GM23338 (cell line): ENCODE data around the gene RPN1. TPM values are rescaled to one million over a fixed set of nuclear protein-coding genes. Genes with fewer than 3 reads are reported as not detected.

Experiments
- ATAC-seq: fragments of 200-7000 bp; cut with Tn5 transposase; 3 replicates; pipeline ENCODE4 v1.9.1; 2020
- DNase-seq: peaks from one replicate; pipeline ENCODE4 v3.0.0-alpha.2; 2015; ENCODE audit warnings: low spot score
- H2AFZ ChIP-seq: fragments of 200-600 bp; sonication (generic); 2 replicates; pipeline ENCODE4 v1.8.0; 2016; ENCODE audit warnings: antibody characterized with exemption, mild to moderate bottlenecking, moderate library complexity
- H3F3A ChIP-seq: fragments of 200-600 bp; sonication (generic); replicated peaks from 2 replicates; pipeline ENCODE4 v1.8.0; 2017; ENCODE audit warnings: antibody characterized with exemption, mixed run types, low read depth
- H3K27ac ChIP-seq: fragments of 200-600 bp; sonication (generic); 2 replicates; pipeline ENCODE4 v1.6.1; 2016; ENCODE audit warnings: low read depth
- H3K27me3 ChIP-seq: fragments of 200-600 bp; sonication (generic); 2 replicates; pipeline ENCODE4 v1.8.0; 2016; ENCODE audit warnings: mild to moderate bottlenecking, mixed run types, moderate library complexity; ENCODE audit not compliant: insufficient read depth
- H3K36me3 ChIP-seq: fragments of 200-600 bp; sonication (generic); 2 replicates; pipeline ENCODE4 v1.8.0; 2016; ENCODE audit warnings: mild to moderate bottlenecking; ENCODE audit not compliant: insufficient read depth
- H3K4me1 ChIP-seq: fragments of 200-600 bp; sonication (generic); 2 replicates; pipeline ENCODE4 v1.8.0; 2016; ENCODE audit warnings: mild to moderate bottlenecking, moderate library complexity; ENCODE audit not compliant: insufficient read depth
- H3K4me2 ChIP-seq: fragments of 200-600 bp; sonication (generic); 2 replicates; pipeline ENCODE4 v1.7.1; 2017; ENCODE audit warnings: mixed run types
- H3K4me3 ChIP-seq: fragments of 200-600 bp; sonication (generic); 2 replicates; pipeline ENCODE4 v1.6.1; 2016; ENCODE audit warnings: mixed run types
- H3K79me2 ChIP-seq: fragments of 200-600 bp; sonication (generic); replicated peaks from 2 replicates; pipeline ENCODE4 v1.8.0; 2017; ENCODE audit warnings: mild to moderate bottlenecking; ENCODE audit not compliant: insufficient read depth
- H3K9me2 ChIP-seq: fragments of 200-600 bp; sonication (generic); 2 replicates; pipeline ENCODE4 v1.8.0; 2017; ENCODE audit not compliant: insufficient read depth
- H4K20me1 ChIP-seq: fragments of 200-600 bp; sonication (generic); replicated peaks from 2 replicates; pipeline ENCODE4 v1.8.0; 2017; ENCODE audit warnings: mild to moderate bottlenecking; ENCODE audit not compliant: insufficient read depth
- H3K27ac Mint-ChIP-seq: 2 replicates; pipeline ENCODE4 v1.8.0; 2020; ENCODE audit warnings: inconsistent platforms, mild to moderate bottlenecking, moderate library complexity, mixed read lengths
- H3K27me3 Mint-ChIP-seq: 3 replicates; pipeline ENCODE4 v1.8.0; 2022; ENCODE audit warnings: low read depth, mild to moderate bottlenecking, moderate library complexity, mixed read lengths, inconsistent platforms; ENCODE audit not compliant: insufficient read depth, poor library complexity
- H3K36me3 Mint-ChIP-seq: 3 replicates; pipeline ENCODE4 v1.8.0; 2021; ENCODE audit warnings: low read depth, mild to moderate bottlenecking, inconsistent platforms, moderate library complexity, mixed read lengths
- H3K4me1 Mint-ChIP-seq: 3 replicates; pipeline ENCODE4 v1.8.0; 2020; ENCODE audit warnings: mild to moderate bottlenecking, inconsistent platforms, mixed read lengths
- H3K4me3 Mint-ChIP-seq: 3 replicates; pipeline ENCODE4 v1.8.0; 2021; ENCODE audit warnings: moderate library complexity, mild to moderate bottlenecking, inconsistent platforms, mixed read lengths
- H3K9me3 Mint-ChIP-seq: 3 replicates; pipeline ENCODE4 v1.8.0; 2020; ENCODE audit warnings: moderate library complexity, mild to moderate bottlenecking, inconsistent platforms, mixed read lengths
- CREB1 ChIP-seq: fragments of 250-450 bp; sonication (Bioruptor Pico); IDR thresholded peaks from 2 replicates; pipeline ENCODE4 v1.5.0; 2020; ENCODE audit warnings: low read depth, mild to moderate bottlenecking, moderate library complexity
- EZH2 ChIP-seq: fragments of 200-600 bp; sonication (generic); IDR thresholded peaks from one replicate; pipeline ENCODE4 v1.8.0; 2017; ENCODE audit warnings: antibody characterized with exemption, mild to moderate bottlenecking, low read depth; ENCODE audit not compliant: unreplicated experiment
- EZH2phosphoT487 ChIP-seq: fragments of 200-600 bp; sonication (generic); IDR thresholded peaks from one replicate; pipeline ENCODE4 v1.8.1; 2018; ENCODE audit warnings: antibody characterized with exemption; ENCODE audit not compliant: unreplicated experiment
- JUNB ChIP-seq: IDR thresholded peaks from one replicate; pipeline ENCODE4 v1.6.1; 2016; ENCODE audit warnings: antibody characterized with exemption; ENCODE audit not compliant: unreplicated experiment
- NANOG ChIP-seq: IDR thresholded peaks from 2 replicates; pipeline ENCODE4 v1.6.1; 2016; ENCODE audit warnings: antibody characterized with exemption, borderline replicate concordance
- POLR2AphosphoS5 ChIP-seq: IDR thresholded peaks from 2 replicates; pipeline ENCODE4 v1.6.1; 2016; ENCODE audit warnings: antibody characterized with exemption, low read depth
- STAT1 ChIP-seq: IDR thresholded peaks from one replicate; pipeline ENCODE4 v1.6.1; 2016; ENCODE audit warnings: antibody characterized with exemption; ENCODE audit not compliant: unreplicated experiment
- ZNF114 ChIP-seq: fragments of 250-450 bp; sonication (Bioruptor Pico); IDR thresholded peaks from 2 replicates; pipeline ENCODE4 v1.5.0; 2020; ENCODE audit warnings: mild to moderate bottlenecking, moderate library complexity
- ZNF331 ChIP-seq: fragments of 250-450 bp; sonication (Bioruptor Pico); IDR thresholded peaks from 2 replicates; pipeline ENCODE4 v1.5.0; 2020; ENCODE audit warnings: low read depth, mild to moderate bottlenecking, moderate library complexity
- polyA plus RNA-seq: library from polyadenylated mRNA; unstranded; fragments of >200 nt; fragmentation: Nextera tagmentation; extraction: Ambion mirVana; gene quantifications from 2 replicates; pipeline ENCODE4 v1.2.1, GENCODE V29; 2016
- total RNA-seq: library from RNA; depleted of rRNA; stranded (reverse); fragments of >200 nt; shearing (Covaris generic); gene quantifications from 2 replicates; pipeline ENCODE4 v1.2.3, GENCODE V29; 2014
- TF ChIP-seq, protein P1 (sequence below): IDR thresholded peaks from 2 replicates; pipeline ENCODE4 v1.6.1; 2016; ENCODE audit warnings: antibody characterized with exemption
- TF ChIP-seq, protein P2 (sequence below): IDR thresholded peaks from one replicate; pipeline ENCODE4 v1.6.1; 2018; ENCODE audit warnings: antibody characterized with exemption; ENCODE audit not compliant: unreplicated experiment
- TF ChIP-seq, protein P3 (sequence below): fragments of 250-450 bp; sonication (Bioruptor Pico); IDR thresholded peaks from 2 replicates; pipeline ENCODE4 v1.5.0; 2020; ENCODE audit warnings: mild to moderate bottlenecking, moderate library complexity

The RPN1 gene
- total and polyA plus RNA-seq, 2 experiments from 2014 or later: 111 to 231 TPM

DNA sequence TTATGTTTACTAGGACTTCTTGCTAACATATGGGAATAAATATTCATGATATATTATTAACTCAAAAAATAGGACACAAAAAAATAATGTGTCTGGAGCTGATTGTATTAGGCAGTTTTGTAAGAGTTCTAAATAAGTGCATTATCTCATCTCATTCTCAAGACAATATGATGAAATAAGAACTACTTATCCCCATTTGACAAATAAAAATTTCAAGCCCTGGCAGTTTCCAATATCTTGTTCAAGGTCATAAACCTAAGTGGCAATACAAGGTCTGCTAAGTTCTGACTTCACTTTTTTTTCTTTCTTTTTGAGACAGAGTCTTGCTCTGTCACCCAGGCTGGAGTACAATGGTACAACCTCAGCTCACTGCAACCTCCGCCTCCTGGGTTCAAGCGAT is 18.3 kb downstream of the RPN1 start:
- H3F3A ChIP-seq: no peaks in the 10 kb centered on the region; the same call in 1 of the 2 replicates
- H3K27me3 Mint-ChIP-seq: peaks cover 2% of the 10 kb centered on the region
- no peak for ATAC-seq

More for the DNA sequence above, 18.3 kb downstream of the RPN1 start:
- H3K9me3 Mint-ChIP-seq: no peaks in the 10 kb centered on the region
- H2AFZ ChIP-seq: no peak overlapping the region
- H3K4me3 ChIP-seq: no peak overlapping the region
- H3K27ac Mint-ChIP-seq: no peak overlapping the region
- DNase-seq: no peak
- H3K4me1 Mint-ChIP-seq: no peaks in the 10 kb centered on the region
- no peak for TF ChIP-seq EZH2phosphoT487
- TF ChIP-seq ZNF114 (CRISPR knock-in tag): no peak
- TF ChIP-seq, protein P1, sequence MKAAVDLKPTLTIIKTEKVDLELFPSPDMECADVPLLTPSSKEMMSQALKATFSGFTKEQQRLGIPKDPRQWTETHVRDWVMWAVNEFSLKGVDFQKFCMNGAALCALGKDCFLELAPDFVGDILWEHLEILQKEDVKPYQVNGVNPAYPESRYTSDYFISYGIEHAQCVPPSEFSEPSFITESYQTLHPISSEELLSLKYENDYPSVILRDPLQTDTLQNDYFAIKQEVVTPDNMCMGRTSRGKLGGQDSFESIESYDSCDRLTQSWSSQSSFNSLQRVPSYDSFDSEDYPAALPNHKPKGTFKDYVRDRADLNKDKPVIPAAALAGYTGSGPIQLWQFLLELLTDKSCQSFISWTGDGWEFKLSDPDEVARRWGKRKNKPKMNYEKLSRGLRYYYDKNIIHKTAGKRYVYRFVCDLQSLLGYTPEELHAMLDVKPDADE: no peak
- TF ChIP-seq, protein P2, sequence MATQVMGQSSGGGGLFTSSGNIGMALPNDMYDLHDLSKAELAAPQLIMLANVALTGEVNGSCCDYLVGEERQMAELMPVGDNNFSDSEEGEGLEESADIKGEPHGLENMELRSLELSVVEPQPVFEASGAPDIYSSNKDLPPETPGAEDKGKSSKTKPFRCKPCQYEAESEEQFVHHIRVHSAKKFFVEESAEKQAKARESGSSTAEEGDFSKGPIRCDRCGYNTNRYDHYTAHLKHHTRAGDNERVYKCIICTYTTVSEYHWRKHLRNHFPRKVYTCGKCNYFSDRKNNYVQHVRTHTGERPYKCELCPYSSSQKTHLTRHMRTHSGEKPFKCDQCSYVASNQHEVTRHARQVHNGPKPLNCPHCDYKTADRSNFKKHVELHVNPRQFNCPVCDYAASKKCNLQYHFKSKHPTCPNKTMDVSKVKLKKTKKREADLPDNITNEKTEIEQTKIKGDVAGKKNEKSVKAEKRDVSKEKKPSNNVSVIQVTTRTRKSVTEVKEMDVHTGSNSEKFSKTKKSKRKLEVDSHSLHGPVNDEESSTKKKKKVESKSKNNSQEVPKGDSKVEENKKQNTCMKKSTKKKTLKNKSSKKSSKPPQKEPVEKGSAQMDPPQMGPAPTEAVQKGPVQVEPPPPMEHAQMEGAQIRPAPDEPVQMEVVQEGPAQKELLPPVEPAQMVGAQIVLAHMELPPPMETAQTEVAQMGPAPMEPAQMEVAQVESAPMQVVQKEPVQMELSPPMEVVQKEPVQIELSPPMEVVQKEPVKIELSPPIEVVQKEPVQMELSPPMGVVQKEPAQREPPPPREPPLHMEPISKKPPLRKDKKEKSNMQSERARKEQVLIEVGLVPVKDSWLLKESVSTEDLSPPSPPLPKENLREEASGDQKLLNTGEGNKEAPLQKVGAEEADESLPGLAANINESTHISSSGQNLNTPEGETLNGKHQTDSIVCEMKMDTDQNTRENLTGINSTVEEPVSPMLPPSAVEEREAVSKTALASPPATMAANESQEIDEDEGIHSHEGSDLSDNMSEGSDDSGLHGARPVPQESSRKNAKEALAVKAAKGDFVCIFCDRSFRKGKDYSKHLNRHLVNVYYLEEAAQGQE: no peak
- TF ChIP-seq JUNB: no peak
- no peak for TF ChIP-seq NANOG
- TF ChIP-seq POLR2AphosphoS5: no peak
- TF ChIP-seq EZH2: no peak
- TF ChIP-seq STAT1: no peak
- TF ChIP-seq, protein P3, sequence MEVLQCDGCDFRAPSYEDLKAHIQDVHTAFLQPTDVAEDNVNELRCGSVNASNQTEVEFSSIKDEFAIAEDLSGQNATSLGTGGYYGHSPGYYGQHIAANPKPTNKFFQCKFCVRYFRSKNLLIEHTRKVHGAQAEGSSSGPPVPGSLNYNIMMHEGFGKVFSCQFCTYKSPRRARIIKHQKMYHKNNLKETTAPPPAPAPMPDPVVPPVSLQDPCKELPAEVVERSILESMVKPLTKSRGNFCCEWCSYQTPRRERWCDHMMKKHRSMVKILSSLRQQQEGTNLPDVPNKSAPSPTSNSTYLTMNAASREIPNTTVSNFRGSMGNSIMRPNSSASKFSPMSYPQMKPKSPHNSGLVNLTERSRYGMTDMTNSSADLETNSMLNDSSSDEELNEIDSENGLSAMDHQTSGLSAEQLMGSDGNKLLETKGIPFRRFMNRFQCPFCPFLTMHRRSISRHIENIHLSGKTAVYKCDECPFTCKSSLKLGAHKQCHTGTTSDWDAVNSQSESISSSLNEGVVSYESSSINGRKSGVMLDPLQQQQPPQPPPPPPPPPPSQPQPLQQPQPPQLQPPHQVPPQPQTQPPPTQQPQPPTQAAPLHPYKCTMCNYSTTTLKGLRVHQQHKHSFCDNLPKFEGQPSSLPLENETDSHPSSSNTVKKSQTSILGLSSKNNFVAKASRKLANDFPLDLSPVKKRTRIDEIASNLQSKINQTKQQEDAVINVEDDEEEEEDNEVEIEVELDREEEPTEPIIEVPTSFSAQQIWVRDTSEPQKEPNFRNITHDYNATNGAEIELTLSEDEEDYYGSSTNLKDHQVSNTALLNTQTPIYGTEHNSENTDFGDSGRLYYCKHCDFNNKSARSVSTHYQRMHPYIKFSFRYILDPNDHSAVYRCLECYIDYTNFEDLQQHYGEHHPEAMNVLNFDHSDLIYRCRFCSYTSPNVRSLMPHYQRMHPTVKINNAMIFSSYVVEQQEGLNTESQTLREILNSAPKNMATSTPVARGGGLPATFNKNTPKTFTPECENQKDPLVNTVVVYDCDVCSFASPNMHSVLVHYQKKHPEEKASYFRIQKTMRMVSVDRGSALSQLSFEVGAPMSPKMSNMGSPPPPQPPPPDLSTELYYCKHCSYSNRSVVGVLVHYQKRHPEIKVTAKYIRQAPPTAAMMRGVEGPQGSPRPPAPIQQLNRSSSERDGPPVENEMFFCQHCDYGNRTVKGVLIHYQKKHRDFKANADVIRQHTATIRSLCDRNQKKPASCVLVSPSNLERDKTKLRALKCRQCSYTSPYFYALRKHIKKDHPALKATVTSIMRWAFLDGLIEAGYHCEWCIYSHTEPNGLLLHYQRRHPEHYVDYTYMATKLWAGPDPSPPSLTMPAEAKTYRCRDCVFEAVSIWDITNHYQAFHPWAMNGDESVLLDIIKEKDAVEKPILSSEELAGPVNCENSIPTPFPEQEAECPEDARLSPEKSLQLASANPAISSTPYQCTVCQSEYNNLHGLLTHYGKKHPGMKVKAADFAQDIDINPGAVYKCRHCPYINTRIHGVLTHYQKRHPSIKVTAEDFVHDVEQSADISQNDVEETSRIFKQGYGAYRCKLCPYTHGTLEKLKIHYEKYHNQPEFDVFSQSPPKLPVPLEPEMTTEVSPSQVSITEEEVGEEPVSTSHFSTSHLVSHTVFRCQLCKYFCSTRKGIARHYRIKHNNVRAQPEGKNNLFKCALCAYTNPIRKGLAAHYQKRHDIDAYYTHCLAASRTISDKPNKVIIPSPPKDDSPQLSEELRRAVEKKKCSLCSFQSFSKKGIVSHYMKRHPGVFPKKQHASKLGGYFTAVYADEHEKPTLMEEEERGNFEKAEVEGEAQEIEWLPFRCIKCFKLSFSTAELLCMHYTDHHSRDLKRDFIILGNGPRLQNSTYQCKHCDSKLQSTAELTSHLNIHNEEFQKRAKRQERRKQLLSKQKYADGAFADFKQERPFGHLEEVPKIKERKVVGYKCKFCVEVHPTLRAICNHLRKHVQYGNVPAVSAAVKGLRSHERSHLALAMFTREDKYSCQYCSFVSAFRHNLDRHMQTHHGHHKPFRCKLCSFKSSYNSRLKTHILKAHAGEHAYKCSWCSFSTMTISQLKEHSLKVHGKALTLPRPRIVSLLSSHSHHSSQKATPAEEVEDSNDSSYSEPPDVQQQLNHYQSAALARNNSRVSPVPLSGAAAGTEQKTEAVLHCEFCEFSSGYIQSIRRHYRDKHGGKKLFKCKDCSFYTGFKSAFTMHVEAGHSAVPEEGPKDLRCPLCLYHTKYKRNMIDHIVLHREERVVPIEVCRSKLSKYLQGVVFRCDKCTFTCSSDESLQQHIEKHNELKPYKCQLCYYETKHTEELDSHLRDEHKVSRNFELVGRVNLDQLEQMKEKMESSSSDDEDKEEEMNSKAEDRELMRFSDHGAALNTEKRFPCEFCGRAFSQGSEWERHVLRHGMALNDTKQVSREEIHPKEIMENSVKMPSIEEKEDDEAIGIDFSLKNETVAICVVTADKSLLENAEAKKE (CRISPR knock-in tag): no peak
- no peak for TF ChIP-seq CREB1 (CRISPR knock-in tag)
- no peak for TF ChIP-seq ZNF331 (CRISPR knock-in tag)
- H3K79me2 ChIP-seq: peaks cover 60% of the 10 kb centered on the region
- peaks cover 34% of the 10 kb centered on the region for H4K20me1 ChIP-seq
- no peaks in the 10 kb centered on the region for H3K27me3 ChIP-seq
- H3K36me3 ChIP-seq: peaks cover 31% of the 10 kb centered on the region
- peaks cover 49% of the 10 kb centered on the region for H3K36me3 Mint-ChIP-seq
- no peak overlapping the region for H3K4me2 ChIP-seq
- H3K9me2 ChIP-seq: no peaks in the 10 kb centered on the region
- no peaks in the 10 kb centered on the region for H3K4me1 ChIP-seq
- H3K27ac ChIP-seq: no peak overlapping the region
- no peak overlapping the region for H3K4me3 Mint-ChIP-seq
